Measurements from ENCODE around the gene CCDC40. TPM values are rescaled to one million over a fixed set of nuclear protein-coding genes. Genes with fewer than 3 reads are reported as not detected.

Gene CCDC40
- total and polyA plus RNA-seq, 9 of the 15 experiments (the other 6 are each of a cell fraction or from before 2014, with no cell fraction given), result 0.07 to 0.33 TPM; not detected in 7

- TF ChIP-seq RFX5 (IDR thresholded peaks at IDR 0.05; ENCODE audit: low read depth, low read length) (no peak), BRCA1 (IDR thresholded peaks at IDR 0.05) (no peak), BRCA1 (CRISPR knock-in tag; IDR thresholded peaks at IDR 0.05) (no peak), STAT6 (CRISPR knock-in tag; IDR thresholded peaks at IDR 0.05) (no peak), YBX1 (IDR thresholded peaks at IDR 0.05) (no peak), KLF6 (CRISPR knock-in tag; IDR thresholded peaks at IDR 0.05; ENCODE audit: borderline replicate concordance) (peak; percentile 79), ZBTB9 (CRISPR knock-in tag; IDR thresholded peaks at IDR 0.05) (peak; percentile 47; the same call in 1 of the 2 replicates), ZNF318 (IDR thresholded peaks at IDR 0.05; ENCODE audit: borderline replicate concordance in 1 of 2, low read depth in 1 of 2) (no peak), EHMT2 (IDR thresholded peaks at IDR 0.05) (no peak), JUND (IDR thresholded peaks at IDR 0.05; ENCODE audit: borderline replicate concordance, low read depth, low read length) (no peak), JUND (tag; IDR thresholded peaks at IDR 0.05; ENCODE audit: borderline replicate concordance, low read depth, low read length) (no peak; the same call in 2 of the 3 replicates), LCOR (CRISPR knock-in tag; IDR thresholded peaks at IDR 0.05) (no peak)
These were observed 110.8 kb downstream of the CCDC40 start, which contains the start of gene EIF4A3 (continued) for GRCh38 chr17:80147035-80147822.

All from K562 (cell line).